HG03520 (cell line): ENCODE results near the gene MCUR1.
"Not testable (repeated sequence)": the region's sequence is repeated elsewhere in the genome, so short reads cannot be mapped to it uniquely, and the experiment has no call there.

Experiments
- ATAC-seq: cut with Tn5 transposase; IDR thresholded peaks from one replicate; pipeline ENCODE4 v1.9.1; 2021; ENCODE audit warnings: mild to moderate bottlenecking, moderate library complexity; ENCODE audit not compliant: unreplicated experiment

MCUR1 gene

DNA sequence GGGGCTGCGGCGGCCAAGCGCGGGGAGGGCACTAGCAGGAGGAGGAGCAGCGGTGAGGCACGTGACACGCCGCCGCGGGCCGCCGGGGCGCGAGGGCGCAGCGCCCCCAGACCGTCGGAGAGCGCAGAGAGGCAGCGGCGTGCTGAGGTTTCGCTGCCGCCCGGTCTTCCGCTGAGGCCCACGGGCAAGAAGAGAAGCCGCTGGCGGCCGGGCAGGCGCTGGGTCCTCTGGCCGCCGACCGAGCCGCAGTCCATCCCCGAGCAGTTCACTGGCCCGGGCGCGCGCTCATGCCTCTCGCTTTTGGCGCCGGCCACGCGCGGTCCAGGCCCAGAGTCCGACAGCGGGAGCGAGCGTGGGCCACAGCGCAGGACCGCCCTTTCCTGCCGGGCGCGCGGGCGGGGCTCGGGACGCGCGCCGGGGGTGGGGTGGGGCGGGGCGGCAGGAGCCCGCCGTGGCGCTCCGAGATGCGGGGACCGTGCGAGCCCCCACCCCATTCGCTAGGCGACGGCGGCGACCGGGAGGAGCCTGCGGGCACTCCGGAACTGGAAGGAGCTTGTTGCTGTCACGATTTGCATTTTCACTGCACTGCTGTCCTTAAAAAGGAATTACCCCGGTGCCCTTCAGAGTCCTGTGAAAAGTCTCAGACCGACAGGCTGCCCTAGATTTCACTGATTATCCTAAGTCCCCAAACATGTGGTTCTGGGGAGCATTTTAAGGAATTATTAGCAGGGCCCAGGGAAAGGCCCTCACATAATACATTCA lies at the start of gene MCUR1:
Gene MCUR1 (minus strand): TSS at position 382 of the 762 bp plus-strand sequence. CDS start 128 bp downstream, at position 254.
- ATAC-seq = peak; percentile 73

DNA sequence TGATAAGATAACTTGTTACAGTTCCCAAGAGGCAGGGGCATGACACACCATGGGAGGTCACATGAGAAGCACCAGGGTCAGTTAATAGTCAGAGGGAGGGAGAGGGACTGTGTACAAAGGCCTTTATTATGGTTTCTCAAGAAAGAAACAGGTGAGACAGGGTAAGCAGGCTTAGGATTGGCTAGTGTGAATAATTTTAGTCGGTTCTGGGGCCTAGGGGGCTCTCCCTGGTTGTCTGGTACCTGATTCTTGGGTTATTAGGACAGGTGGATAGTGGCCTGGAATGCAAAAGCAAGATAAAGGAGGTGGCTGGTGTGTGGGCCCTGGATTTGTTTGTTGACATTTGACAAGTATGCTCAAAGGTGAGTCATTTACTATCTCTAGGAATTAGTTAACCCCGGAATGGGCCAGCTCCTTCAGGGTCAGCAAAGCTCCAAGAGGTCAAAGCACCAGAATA lies 49.4 kb upstream of the MCUR1 start:
- no peak for ATAC-seq

DNA sequence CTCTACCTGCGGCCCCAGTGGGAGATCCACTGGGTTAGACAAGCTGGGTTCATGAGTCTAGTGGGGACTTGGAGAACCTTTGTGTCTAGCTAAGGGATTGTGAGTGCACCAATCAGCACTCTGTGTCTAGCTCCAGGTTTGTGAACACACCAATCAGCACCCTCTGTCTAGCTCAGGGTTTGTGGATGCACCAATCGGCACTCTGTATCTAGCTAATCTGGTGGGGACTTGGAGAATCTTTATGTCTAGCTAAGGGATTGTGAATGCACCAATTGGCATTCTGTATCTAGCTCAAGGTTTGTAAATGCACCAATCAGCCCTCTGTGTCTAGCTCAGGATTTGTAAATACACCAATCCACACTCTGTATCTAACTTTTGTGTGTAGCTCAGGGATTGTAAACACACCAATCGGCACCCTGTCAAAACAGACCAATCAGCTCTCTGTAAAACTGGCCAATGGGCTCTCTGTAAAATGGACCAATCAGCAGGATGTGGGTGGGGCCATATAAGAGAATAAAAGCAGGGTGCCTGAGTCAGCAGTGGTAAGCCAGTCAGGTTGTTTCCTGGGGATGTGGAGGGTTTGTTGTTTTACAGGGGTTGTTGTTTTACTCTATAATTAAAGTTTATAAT lies 46.3 kb upstream of the MCUR1 start:
- ATAC-seq = not testable (repeated sequence)

DNA sequence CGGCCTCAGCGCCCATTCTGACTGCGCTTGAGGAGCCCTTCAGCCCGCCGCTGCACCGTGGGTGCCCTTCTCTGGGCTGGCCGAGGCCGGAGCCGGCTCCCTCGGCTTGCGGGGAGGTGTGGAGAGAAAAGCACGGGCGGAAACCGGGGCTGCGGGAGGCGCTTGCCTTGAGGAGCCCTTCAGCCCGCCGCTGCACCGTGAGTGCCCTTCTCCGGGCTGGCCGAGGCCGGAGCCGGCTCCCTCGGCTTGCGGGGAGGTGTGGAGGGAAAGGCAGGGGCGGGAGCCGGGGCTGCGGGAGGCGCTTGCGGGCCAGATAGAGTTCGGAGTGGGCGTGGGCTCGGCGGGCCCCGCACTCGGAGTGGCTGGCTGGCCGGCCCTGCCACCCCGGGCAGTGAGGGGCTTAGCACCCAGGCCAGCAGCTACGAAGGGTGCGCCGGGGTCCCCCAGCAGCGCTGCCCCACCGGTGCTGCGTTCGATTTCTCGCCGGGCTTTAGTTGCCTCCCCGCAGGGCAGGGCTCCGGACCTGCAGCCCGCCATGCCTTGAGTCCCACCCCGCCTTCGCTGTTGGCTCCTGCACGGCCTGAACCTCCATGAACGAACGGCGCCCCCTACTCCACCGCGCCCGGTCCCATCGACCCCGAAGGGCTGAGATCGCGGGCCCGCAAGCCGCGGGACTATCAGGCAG lies 45.7 kb upstream of the MCUR1 start:
- ATAC-seq = no peak

DNA sequence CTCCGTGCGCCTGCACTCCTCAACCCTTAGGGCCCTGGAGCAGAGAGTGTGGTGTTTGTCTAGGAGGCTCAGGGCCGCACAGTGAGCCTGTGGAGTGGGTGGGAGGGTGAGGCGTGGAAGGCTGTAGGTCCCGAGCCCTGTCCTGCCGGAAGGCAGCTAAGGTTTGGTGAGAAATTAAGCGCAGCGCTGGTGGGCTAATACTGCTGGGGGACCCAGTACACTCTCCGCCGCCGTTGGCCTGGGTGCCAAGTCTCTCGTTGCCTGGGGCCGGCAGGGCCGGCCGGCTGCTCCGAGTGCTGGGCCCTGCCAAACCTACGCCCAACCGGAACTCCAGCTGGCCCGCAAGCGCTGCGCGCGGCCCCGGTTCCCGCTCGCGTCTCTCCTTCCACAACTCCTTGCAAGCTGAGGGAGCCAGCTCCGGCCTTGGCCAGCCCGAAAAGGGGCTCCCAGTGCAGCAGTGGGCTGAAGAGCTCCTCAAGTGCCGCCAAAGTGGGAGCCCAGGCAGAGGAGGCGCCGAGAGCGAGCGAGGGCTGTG lies 40.4 kb upstream of the MCUR1 start:
- ATAC-seq = no peak

DNA sequence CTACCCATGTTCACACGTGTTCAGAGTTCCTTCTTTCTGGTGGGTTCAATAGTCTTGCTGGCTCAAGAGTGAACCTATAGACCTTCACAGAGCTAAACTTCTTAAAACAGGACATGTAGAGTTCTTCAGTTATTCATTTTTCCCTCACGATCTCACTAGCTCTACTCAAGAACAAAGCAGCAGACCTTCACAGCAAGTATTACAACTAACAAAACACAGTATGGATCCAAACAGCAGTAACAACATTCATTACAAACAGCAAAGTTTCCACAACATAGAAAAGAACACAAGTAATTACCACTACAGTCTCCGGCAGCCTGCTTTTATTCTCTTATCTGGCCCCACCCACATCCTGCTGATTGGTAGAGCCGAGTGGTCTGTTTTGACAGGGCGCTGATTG lies 39.5 kb upstream of the MCUR1 start:
- ATAC-seq = no peak

DNA sequence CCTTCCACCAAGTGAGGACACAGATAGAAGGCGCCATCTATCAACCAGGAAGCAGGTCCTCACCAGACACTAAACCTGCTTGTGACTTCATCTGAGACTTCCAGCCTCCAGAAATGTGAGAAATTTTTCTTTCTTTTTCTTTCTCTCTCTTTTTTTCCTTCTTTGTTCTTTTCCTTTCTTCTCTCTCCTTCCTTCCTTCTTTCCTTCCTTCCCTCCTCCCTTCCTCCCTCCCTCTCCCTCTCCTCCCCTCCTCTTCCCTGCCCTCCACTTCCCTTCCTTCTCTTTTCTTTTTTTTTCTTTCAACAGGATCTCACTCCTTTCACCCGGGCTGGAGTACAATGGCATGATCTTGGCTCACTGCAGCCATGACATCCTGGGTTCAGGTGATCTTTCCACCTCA lies 37.4 kb upstream of the MCUR1 start:
- ATAC-seq = no peak

GRCh38 chr6:13851330-13851729 lies 37.0 kb upstream of the MCUR1 start:
- ATAC-seq = no peak

- ATAC-seq = not testable (repeated sequence)
These were observed 36.3 kb upstream of the MCUR1 start for GRCh38 chr6:13850690-13851089.

GRCh38 chr6:13848522-13849150 lies 34.3 kb upstream of the MCUR1 start:
- ATAC-seq = no peak

DNA sequence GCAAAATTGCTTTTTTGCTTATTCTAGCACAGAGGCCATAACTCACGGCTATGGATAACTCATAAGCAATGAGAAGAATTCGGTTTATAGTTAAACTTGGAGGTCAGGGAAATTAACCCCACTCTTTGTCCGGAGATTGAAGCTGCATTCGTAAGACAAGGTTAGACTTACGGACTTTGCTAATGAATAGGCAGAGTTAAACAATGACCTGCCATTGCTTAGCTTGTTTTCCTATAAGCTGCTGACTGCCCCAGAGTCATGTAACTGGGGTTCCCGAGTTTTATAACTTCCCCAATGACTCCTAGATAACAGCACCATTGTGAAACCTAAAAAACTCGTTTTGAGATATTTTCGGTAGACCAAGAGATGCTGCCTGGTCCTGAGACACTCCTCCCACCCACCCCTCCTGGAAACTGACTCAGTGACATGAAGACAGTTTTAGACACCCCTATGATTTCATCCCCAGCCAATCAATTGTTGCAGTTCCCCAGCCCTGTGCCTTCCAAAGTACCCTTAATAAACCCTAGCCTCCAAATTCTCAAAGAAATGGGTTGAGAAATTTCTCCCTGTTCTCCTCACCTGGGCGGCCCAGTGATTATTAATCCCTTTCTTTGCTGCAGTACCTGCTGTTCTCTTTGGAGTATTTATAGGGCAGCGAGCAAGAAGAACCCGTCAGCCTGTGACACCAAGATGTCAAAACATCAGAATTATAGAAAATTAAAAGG lies 33.1 kb upstream of the MCUR1 start:
- ATAC-seq = no peak

DNA sequence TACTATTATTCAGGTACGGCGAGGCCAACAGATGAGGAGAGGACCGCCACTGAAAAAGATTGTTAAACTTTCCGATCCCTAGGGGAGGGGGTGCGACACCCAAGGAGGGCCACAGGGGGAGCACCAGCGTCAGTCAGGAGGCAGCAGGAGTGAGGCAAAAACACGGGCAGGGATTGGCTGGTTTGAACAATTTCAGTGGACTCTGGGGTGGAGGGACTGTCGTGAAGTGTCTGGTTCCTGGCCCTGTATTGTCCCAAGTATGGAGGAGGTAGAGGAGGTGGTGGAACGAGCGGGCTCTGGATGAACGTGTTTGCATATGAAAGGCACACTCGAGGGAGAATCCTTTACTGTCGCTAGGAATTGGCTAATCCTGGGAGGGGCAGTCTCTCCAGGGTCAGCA lies 32.5 kb upstream of the MCUR1 start:
- ATAC-seq = no peak

GRCh38 chr6:13841936-13842335 lies 27.6 kb upstream of the MCUR1 start:
- ATAC-seq = no peak

DNA sequence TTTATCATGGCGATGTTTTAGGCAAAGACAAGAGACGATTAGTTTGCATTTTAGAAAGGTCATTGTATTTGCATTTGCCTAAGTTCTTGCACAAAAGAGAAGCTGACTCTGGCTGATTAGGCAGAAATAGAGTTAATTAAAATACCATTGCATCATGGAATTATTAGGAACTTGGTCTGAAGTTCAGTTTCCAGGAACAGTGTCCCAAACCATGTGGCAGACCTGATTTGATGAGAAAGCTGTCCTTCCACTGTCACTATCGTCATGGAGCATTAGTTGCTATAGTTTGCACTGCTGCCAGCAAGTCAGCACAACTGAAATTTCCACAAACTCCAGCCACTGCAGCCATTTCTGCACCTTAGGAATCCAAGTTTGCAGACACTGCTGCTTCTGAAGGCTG lies 24.3 kb upstream of the MCUR1 start:
- ATAC-seq = no peak

DNA sequence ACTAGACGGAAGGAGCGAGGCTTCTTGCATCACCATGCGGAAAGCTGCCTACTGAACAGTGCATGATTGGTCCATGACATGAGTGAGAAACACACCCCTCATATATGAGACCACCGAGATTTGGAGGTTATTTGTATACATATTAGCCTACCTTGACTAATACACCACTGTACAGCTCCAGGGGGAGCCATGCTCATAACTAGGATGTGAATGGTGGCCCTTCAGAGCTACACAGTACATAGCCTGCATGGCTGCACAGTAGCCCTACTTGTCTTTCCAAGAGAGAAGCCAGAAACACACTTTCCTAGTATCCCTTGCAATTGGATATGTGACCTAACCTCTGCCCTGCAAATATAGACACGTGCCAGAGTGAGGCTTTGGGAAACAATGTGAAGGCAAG lies 21.8 kb upstream of the MCUR1 start:
- ATAC-seq = no peak

DNA sequence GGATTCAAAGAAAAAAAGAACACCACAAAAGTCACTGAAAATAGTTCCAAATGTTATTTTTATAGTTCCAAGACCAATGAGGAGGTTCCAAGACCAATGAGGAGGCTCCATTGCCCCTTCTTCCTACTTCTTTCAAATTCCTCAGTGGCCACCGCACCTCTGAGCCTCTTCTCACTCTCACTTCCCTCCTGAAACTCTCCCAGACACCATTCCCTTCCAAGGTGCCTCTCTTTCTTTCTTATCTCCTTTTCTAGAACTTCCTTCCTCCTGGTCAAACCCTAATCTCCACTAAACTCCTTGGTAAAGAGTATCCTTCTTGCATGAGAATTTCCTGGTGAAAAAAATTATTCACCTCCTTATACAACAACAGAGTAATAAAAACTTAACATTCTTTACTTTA lies 20.4 kb upstream of the MCUR1 start:
- ATAC-seq = no peak

DNA sequence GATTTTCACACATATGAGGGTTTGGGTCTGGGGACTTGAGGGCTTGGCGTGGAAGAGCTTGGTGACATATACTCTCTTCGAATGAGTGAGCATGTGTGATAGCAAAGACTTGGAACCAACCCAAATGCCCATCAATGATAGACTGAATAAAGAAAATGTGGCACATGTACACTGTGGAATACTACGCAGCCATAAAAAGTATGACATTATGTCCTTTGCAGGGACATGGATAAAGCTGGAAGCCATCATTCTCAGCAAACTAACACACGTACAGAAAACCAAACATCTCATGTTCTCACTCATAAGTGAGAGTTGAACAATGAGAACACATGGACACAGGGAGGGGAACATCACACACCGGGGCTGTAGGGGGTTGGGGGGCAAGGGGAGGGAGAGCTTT lies 19.7 kb upstream of the MCUR1 start:
- not testable (repeated sequence) for ATAC-seq

DNA sequence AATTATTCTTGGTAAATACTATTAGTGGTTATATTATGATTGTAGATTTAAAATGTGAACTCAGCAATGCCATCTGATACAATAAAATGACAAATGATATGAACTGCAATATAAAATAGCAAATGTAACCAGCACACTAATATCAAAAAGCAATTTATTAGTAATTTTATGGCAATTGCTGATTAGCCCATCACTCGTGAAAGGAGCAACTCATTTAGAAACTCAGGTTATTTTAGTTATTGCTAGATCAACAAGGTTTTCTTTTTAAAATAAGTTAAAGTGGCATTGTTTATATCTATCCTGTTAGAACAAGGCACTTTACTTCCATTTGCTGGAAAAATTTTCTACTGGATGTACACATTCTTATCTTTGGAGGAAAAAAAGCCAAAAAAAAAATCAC lies 18.4 kb upstream of the MCUR1 start:
- no peak for ATAC-seq

DNA sequence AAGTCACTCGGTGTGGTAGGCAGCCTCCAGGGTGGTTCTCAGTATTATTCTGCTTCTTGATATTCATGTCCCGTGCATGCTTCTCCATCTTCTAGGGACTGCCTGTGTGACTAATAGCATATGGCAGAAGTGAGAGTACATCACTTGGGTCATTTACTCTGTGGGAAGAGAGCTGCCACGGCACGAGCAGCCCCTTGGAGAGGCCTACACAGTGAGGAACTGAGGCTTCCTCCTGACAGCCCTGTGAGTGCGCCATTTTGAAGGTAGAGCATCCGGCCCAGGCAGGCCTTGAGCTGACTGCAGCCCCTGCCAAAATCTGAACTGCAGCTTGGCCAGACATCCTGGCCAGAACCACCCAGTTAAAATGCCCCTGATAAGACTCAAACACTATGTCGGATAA lies 17.3 kb upstream of the MCUR1 start:
- no peak for ATAC-seq

GRCh38 chr6:13830803-13831202 lies 16.4 kb upstream of the MCUR1 start:
- ATAC-seq = no peak

DNA sequence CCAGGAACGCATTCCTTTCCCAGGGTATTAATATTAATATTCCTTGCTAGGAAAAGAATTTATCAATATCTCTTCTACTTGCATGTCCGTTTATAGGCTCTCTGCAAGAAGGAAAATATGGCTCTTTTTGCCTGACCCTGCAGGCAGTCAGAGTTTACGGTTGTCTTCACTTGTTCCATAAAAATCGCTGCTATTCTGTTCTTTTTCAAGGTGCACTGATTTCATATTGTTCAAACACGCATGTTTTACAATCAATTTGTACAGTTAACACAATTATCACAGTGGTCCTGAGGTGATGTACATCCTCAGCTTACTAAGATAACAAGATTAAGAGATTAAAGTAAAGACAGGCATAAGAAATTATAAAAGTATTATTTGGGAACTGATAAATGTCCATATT lies 15.1 kb upstream of the MCUR1 start:
- ATAC-seq = not testable (repeated sequence)
